Measurements from ENCODE around the gene IP6K1. TPM values are rescaled to one million over a fixed set of nuclear protein-coding genes. Genes with fewer than 3 reads are reported as not detected.
"Not testable (repeated sequence)": the region's sequence is repeated elsewhere in the genome, so short reads cannot be mapped to it uniquely, and the experiment has no call there.

IP6K1 gene
- total RNA-seq, 1 donor: 82.4 TPM

DNA sequence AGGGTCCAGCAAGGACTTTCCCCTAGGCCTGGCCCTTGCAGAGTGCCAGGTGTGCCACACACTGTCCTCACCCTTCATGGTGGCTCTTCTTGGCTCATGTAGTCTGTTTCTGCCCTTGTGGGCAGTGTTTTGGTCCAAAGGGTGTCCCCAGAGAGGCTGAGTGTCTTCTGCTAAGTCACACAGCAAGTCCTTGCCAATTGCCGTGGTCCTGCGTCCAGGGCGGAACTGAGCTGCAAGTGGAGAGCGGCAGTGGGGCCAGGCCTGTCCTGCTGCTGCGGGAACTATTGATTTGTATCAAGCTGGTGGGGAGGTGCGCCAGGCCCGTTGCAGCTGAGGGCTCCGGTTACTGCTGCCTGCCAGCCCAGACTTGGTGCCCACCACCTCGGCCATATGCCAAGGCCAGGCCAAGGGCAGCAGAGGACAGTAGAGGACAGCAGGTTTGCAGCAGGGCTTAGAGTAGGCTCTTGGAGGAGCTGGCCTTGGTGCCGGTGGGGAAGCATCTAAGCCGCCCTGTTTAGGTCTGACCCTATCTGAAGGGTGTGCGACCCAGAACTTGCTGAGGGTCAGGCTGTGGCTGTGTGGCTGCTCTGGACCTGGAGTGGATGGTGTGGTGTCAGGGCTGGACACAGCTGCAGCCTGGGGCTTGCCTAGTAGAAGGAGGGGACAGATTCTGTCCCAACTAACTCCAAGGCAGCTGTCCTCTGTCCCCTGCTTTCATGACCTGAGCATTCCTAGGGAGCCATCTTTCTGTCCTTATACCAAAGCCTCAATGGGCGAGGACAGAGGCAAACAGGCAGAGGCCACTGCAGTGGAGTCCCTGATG, 71.4 kb downstream of the IP6K1 start:
- no peak for DNase-seq (ENCODE audit: low read depth in 2 of 3, low spot score in 2 of 3)

GRCh38 chr3:49713336-49714105, 72.8 kb downstream of the IP6K1 start:
- no peak for DNase-seq (ENCODE audit: low read depth in 2 of 3, low spot score in 2 of 3)

DNA sequence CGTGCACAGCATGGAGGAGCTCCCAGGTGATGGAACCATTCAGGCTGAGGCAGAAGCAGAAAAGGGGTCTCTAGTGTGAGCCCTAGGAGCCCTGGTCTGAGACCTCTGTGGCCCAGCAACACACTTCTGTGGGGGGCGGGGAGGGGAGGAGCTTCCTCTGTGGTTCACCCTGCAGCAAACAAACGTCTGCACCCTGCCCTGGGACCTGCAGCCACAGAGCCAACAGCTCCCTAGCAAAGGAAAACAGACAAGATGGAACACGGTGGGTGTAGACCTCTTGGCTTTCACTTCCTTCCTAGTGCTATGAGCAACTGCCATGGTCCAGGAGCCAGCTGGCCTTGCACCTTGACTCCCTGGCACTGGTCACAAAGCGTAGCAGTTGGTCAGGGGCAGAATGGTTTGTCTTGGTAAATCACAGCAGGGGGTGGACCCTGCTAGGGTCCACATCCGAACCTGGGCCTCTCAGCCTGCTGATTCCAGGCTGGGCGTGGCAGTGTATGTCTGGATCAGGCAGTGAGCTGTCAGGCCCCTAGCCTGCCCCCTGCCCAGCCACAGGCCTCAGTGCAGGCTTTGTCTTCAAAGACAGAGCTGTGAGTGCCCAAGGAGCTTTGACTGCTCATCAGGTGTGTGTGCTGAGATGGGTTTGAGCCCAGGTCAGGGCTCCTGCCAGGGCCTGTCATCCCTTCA, 73.6 kb downstream of the IP6K1 start:
- DNase-seq (ENCODE audit: low read depth in 2 of 3, low spot score in 2 of 3): peak in 1 of 3 donors; percentile 19

GRCh38 chr3:49712166-49712565, 74.2 kb downstream of the IP6K1 start:
- no peak for DNase-seq (ENCODE audit: low read depth in 2 of 3, low spot score in 2 of 3)

DNA sequence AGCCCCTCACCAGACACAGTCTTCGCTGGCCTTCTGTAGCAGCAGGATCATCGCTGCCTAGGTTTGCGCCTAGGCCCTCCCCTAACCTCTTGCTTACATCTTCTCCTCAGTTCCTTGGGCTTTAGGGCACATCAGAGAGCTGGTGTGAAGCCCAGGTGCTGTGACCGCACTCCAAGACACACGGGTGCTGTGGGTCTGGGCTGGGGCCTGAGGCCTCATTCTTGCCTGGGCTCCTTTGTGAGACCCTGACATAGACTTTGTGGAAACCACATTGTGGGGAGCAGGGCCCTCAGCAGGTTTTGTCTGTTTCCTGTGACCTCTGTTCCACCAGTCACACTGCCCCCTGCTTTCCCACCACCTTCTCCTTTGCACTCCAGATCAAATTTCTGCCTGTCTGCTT, 74.9 kb downstream of the IP6K1 start:
- peak in 2 of 3 donors; percentile 53 to 72 for DNase-seq (ENCODE audit: low read depth in 2 of 3, low spot score in 2 of 3)

GRCh38 chr3:49709852-49710251, 76.5 kb downstream of the IP6K1 start:
- no peak for DNase-seq (ENCODE audit: low read depth in 2 of 3, low spot score in 2 of 3)

DNA sequence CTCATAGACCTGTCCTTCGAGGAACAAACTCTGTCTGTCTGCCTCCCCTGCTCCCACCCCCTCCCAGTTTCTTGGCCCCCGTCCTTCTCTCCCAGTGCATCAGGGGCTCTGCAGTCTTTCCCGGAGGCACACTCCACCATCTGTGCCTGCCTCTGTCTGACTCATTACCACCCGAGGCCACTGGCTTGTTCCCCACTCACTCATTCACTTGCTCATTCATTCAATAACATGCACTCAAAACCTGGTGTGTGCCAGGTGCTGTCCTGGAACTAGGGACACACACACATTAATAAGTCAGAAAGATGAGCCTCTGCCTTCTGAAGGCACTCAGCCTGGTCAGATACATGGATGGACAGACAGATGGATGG, 79.2 kb downstream of the IP6K1 start:
- DNase-seq (ENCODE audit: low read depth in 2 of 3, low spot score in 2 of 3): no peak

DNA sequence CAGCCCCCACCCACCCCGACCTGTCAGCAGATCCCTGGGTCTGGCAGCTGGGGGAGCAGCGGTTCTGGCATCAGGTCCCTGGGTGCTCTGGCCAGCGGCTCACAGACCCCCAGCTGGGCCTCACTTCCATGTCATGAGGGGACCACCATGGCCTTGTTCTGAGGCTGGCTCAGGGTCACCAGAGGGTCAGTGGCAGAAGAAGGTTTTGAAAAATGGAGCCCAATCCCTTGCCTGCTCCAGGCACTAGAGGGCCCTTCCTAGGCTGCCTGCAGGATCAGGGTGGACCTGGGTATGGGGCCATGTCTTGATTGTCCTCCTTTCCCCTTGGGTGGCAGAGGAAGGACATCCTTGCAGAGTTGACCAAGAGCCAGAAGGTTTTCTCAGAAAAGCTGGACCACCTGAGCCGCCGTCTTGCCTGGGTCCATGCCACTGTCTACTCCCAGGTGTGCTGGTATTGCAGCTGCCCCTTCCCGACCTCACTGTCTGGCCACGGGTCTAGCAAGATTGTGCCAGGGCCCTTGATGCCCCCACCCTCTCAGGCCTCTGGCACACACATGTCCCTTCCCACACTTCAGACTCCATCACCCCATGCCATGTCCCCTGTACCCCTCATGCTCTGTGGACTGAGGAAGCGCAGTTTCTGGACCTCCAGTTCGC, 79.8 kb downstream of the IP6K1 start:
- no peak for DNase-seq (ENCODE audit: low read depth in 2 of 3, low spot score in 2 of 3)

- no peak for DNase-seq (ENCODE audit: low read depth in 2 of 3, low spot score in 2 of 3)
These were observed 80.9 kb downstream of the IP6K1 start for GRCh38 chr3:49705390-49705960.

DNA sequence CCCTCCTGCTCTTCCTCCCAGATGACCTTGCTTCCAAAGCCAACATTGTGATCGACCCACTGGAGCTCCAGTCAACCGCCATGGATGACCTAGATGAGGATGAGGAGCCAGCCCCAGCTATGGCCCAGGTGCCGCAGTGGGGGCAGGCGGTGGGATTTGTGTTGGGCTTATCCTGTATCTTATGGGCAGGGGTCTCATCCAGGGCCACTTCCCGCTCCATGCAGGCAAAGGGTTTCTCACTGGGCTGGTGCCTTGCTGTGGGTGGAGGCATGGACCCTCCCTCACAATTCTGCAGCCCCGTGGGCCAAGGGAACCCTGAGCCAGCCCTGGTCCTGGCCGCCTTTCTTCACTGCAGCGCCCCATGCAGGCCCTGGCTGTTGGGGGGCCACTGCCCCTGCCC, 81.7 kb downstream of the IP6K1 start:
- DNase-seq (ENCODE audit: low read depth in 2 of 3, low spot score in 2 of 3): no peak

DNA sequence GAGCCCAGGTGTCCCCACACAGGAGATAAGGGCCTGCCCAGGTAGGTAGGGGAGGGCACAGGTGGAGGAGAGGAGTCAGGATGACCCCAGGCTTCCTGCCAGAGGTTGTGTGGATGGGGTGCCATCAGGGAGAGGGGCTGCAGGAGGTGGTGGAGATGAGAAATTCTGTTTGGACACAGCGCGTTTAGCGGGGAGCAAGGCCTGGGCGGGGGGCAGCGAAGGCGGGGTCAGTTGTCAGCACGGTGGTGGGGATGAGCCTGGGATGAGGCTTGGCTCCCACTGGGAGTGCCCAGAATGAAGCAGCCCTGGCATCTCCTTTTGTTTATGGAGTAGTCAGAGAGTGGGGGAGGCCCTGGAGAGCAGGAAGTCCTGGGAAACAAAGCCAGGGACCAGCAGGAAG, 82.4 kb downstream of the IP6K1 start:
- no peak for DNase-seq (ENCODE audit: low read depth in 2 of 3, low spot score in 2 of 3)

DNA sequence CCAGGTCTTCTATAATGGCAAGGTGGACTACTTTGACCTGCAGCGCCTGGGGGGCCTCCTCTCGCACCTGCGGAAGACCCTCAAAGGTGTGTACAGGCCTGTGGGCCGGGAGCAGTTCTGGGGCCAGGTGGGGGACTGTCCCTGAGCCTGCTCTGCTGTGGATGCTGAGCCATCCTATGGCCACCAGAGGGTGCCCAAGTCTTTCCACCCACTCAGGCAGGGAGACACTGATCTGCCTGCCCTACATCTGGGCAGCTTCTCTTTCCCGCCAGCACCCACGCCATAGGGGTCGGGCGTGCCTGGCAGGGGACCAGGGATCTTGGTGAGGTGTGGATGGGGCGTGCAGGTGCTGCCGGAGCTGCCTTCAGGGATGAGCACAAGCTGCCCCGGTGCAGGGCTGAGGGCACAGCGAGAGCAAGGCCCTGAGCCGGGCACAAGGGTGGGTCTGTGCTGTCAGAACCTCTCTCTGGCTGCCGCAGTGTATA, 82.9 kb downstream of the IP6K1 start:
- DNase-seq (ENCODE audit: low read depth in 2 of 3, low spot score in 2 of 3): peak in 2 of 3 donors; percentile 66 to 87

- no peak for DNase-seq (ENCODE audit: low read depth in 2 of 3, low spot score in 2 of 3)
These were observed 83.7 kb downstream of the IP6K1 start for GRCh38 chr3:49702672-49703071.

DNA sequence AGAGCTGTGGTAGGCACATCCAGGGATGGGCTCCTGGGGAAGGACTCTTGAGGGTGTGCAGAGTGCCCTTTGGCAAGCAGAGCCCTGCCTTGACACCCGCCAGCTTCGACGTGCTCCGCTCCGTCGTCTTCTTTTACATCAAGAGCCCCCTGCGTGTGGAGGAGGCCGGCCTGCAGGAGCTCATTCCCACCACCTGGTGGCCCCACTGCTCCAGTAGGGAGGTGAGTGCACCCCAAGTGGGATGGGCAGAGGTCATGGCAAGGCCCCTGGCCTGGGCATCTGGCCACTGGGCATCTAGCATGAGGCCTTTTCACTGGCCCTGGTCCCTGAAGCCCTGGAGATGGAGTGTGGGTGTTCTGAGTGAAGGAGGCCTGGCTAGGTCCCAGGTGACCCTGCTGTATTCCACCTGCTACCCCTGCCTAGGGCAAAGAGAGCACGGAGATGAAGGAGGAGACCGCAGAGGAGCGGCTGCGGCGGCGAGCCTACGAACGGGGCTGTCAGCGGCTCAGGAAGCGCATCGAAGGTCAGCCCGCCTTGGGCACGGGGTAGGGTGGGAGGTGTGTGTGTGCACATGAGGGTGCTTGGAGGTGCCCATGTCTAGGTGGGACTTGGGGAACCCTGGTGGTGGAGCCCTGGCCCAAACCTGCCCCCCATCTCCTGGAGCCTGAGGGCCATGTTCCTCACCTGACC, 84.8 kb downstream of the IP6K1 start:
- DNase-seq (ENCODE audit: low read depth in 2 of 3, low spot score in 2 of 3): peak in 1 of 3 donors; percentile 26

DNA sequence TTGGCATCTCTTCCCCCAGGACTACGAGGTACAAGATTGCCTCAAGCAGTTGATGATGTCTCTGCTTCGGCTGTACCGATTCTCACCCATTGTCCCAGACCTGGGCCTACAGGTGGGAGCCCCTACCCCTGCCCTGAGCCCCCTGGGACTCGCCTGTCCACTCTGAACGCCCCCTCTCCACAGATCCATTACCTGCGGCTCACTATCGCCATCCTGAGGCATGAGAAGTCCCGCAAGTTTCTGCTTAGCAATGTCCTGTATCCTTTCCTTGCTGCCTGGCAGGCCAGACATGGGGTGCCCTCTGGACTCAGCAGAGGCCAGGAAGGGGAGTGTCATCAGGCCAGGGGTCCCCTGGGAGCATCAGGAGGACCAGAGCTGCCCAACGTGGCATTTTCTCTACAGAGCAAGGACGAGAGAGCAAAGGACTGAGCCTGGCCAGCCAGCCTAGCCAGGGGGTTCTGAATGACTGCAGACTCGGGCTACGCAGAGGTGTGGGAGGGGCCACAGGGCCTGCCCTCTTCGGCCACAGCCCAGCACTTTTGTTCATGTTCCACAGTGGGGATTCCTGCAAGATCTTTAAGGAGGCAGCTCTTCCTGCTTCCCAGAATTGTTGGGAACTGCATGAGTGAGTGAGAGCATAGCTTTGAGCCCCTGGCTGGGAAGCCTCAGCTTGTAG, 85.8 kb downstream of the IP6K1 start:
- DNase-seq (ENCODE audit: low read depth in 2 of 3, low spot score in 2 of 3): no peak

- DNase-seq (ENCODE audit: low read depth in 2 of 3, low spot score in 2 of 3): no peak
These were observed 86.3 kb downstream of the IP6K1 start for GRCh38 chr3:49700014-49700413.

DNA sequence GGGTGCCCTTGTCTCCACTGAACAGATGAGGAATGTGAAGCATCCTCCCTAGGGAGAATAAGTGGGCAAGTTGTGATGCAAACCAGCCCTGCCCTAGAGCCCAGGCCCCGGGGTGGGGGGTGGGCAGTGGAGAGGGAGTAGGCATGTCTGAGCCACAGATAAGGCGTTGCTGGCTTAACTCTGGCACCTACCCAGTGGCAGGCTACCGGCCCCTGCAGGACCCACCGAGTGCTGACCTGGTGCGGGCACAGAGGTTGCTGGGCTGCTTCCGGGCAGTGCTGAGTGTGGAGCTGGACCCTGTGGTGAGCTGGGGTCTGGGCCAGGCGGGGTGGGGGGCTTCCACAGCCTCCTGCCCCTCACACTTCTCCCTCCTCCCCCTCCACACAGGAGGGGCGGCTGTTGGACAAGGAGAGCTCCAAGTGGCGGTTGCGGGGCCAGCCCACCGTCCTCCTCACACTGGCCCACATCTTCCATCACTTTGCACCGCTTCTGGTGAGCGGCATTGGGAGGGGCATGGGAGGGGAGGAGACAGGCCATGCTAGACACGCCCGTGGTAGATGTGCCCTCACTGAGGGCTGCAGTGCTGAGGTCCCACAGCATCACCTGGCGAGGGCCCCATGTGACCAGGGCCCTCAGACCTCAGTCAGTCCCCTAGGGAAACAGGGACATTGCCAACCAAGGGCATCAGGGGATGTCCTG, 86.9 kb downstream of the IP6K1 start:
- DNase-seq (ENCODE audit: low read depth in 2 of 3, low spot score in 2 of 3): no peak

DNA sequence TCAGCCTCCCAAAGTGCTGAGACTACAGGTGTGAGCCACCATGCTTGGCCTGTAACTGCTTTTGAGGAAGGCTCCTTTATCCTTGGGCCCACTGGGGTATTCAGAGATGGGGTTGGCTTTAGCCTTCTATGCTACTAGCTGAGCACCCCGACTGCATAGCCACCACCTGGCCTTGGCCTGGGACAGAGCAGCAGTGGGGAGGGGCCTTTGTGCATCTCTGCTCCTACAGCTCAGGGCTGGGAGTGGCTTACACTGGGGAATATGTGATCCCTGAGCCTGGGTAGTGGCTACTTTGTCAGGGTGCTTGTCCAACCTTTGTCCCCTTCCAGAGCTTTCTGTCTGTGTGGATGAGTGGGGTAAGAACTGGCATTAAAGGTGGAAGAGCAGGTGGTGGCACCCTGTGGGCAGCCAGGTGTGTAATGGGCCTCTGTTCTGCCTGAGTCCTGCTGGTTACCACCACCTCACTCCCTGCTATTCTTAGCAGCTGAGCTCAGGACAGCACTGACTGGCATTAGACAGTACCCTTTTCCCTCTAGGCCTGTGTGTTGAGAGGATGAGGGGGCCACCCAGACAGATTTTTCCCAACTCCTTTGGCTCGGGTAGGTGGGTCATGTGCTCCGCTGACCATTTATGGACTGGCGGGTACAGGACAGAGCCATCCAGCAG, 90.9 kb downstream of the IP6K1 start:
- DNase-seq (ENCODE audit: low read depth in 2 of 3, low spot score in 2 of 3): not testable (repeated sequence)
